Lower leg skin (tissue), 3 donors: Measurements from ENCODE around the gene TACR1.
"Not testable (repeated sequence)": the region's sequence is repeated elsewhere in the genome, so short reads cannot be mapped to it uniquely, and the experiment has no call there.

ENCODE experiments used
- POLR2A ChIP-seq, 2 donors: fragments of 450-650 bp; IDR thresholded peaks; one replicate each; pipeline ENCODE4 v1.6.1; 2016 to 2017; ENCODE audit warnings: antibody characterized with exemption in 2 of 2, mild to moderate bottlenecking in 1 of 2, moderate library complexity in 1 of 2
- TF ChIP-seq, protein P1 (sequence below), 3 donors: fragments of 450-650 bp; IDR thresholded peaks; one replicate each; pipeline ENCODE4 v1.5.1; 2016; ENCODE audit warnings: antibody characterized with exemption in 3 of 3, mild to moderate bottlenecking in 3 of 3, moderate library complexity in 2 of 3

DNA sequence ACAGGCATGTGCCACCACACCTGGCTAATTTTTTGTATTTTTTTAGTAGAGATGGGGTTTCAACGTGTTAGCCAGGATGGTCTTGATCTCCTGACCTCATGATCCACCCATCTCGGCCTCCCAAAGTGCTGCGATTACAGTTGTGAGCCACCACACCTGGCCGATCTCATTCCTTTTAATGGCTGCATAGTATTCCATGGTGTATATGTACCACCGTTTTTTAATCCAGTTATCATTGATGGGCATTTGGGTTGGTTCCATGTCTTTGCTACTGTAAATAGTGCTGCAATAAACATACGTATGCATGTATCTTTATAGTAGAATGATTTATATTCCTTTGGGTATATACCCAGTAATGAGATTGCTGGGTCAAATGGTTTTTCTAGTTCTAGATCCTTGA, 51.4 kb downstream of the TACR1 start:
- TF ChIP-seq, protein P1, sequence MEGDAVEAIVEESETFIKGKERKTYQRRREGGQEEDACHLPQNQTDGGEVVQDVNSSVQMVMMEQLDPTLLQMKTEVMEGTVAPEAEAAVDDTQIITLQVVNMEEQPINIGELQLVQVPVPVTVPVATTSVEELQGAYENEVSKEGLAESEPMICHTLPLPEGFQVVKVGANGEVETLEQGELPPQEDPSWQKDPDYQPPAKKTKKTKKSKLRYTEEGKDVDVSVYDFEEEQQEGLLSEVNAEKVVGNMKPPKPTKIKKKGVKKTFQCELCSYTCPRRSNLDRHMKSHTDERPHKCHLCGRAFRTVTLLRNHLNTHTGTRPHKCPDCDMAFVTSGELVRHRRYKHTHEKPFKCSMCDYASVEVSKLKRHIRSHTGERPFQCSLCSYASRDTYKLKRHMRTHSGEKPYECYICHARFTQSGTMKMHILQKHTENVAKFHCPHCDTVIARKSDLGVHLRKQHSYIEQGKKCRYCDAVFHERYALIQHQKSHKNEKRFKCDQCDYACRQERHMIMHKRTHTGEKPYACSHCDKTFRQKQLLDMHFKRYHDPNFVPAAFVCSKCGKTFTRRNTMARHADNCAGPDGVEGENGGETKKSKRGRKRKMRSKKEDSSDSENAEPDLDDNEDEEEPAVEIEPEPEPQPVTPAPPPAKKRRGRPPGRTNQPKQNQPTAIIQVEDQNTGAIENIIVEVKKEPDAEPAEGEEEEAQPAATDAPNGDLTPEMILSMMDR (IDR thresholded peaks at IDR 0.05): not testable (repeated sequence)
- TF ChIP-seq POLR2A (IDR thresholded peaks at IDR 0.05): not testable (repeated sequence)
